GM12878 (cell line): ENCODE measurements around the gene NOS1AP.

Source experiments
- ATF3 ChIP-seq: IDR thresholded peaks from 2 replicates; pipeline ENCODE4 v1.6.1; 2011; ENCODE audit warnings: low read depth, mild to moderate bottlenecking, low read length, moderate library complexity, borderline replicate concordance; ENCODE audit errors: extremely low read depth
- CTCF ChIP-seq, 3 experiments: IDR thresholded peaks in 2 of 3; conservative IDR thresholded peaks in 1 of 3; 2 replicates each; pipeline ENCODE4 v1.5.1; 2011; ENCODE audit warnings: low read depth in 3 of 3, low read length in 3 of 3, mild to moderate bottlenecking in 3 of 3, control low read depth in 2 of 3, moderate library complexity in 2 of 3, inconsistent platforms in 1 of 3, mixed read lengths in 1 of 3; ENCODE audit not compliant: control insufficient read depth in 2 of 3, insufficient read depth in 1 of 3; ENCODE audit errors: extremely low read depth in 1 of 3
- EZH2 ChIP-seq: IDR thresholded peaks from 2 replicates; pipeline ENCODE4 v1.6.1; 2012; ENCODE audit warnings: low read depth, mild to moderate bottlenecking, control low read depth, inconsistent platforms, low read length, borderline replicate concordance; ENCODE audit not compliant: control insufficient read depth
- IRF3 ChIP-seq: fragments of 450-650 bp; IDR thresholded peaks from 2 replicates; pipeline ENCODE4 v1.6.1; 2014; ENCODE audit warnings: mild to moderate bottlenecking
- SRF ChIP-seq, 2 experiments: IDR thresholded peaks; 2 replicates each; pipeline ENCODE4 v1.6.1; 2011; ENCODE audit warnings: low read depth in 2 of 2, low read length in 2 of 2, mild to moderate bottlenecking in 1 of 2, moderate library complexity in 1 of 2
- ZNF592 ChIP-seq: fragments of 450-650 bp; IDR thresholded peaks from 2 replicates; pipeline ENCODE4 v1.6.1; 2017; ENCODE audit warnings: mild to moderate bottlenecking, moderate library complexity

DNA sequence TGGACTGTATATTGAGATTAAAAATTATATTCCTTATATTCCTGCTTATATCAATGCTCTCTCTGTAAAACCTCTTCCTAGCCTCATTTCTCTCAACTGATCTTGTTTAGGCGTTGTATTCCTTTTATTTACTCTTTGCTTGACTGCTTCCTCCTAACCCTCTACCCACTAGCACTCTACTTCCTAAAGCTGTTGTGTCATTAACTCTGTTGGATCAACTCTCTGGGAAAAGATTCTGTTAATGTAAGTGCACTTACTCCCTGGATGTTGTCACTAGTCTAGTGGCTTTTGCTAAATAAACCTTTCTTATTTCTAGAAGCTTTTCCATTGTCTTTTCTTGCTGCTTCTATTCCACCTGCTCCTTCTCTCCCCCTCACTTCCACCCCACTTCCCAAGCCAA is 300.7 kb downstream of the NOS1AP start:
- TF ChIP-seq EZH2 (no peak), IRF3 (no peak), SRF (IDR thresholded peaks at IDR 0.05; ENCODE audit: low read depth in 2 of 2, low read length in 2 of 2) (no peak), ZNF592 (no peak), CTCF (IDR thresholded peaks at IDR 0.05 in 2 of 3, conservative IDR thresholded peaks at IDR 0.05 in 1 of 3; ENCODE audit: control insufficient read depth in 2 of 3, extremely low read depth in 1 of 3, insufficient read depth in 1 of 3, low read depth in 3 of 3, low read length in 3 of 3) (no peak), ATF3 (no peak)
